ENCODE results near the gene APBA2. TPM values are rescaled to one million over a fixed set of nuclear protein-coding genes. Genes with fewer than 3 reads are reported as not detected.

Gene APBA2
- polyA plus RNA-seq, 3 donors: 0.97 to 2.9 (median 1.8) TPM

GRCh38 chr15:29121369-29121656, 235.5 kb downstream of the APBA2 start:
- 83 to 87% (median 84%) methylated on average over 7 of the region's 7 CpGs for WGBS, 3 donors
- H3K27ac ChIP-seq (ENCODE audit: low read depth, low read length): no peak overlapping the region

GRCh38 chr15:29121907-29122306, 236.1 kb downstream of the APBA2 start:
- 77 to 82% (median 79%) methylated on average over 9 of the region's 9 CpGs for WGBS, 3 donors
- H3K27ac ChIP-seq (ENCODE audit: low read depth, low read length): no peak overlapping the region

GRCh38 chr15:29122506-29122905, 236.7 kb downstream of the APBA2 start:
- WGBS, 3 donors: 72 to 86% (median 73%) methylated on average over 12 of the region's 12 CpGs

GRCh38 chr15:29123171-29123570, 237.4 kb downstream of the APBA2 start:
- H3K27ac ChIP-seq (ENCODE audit: low read depth, low read length): no peak overlapping the region
- WGBS, 3 donors: 89 to 92% (median 90%) methylated on average over 18 of the region's 18 CpGs

More at GRCh38 chr15:29122506-29122905, 236.7 kb downstream of the APBA2 start:
- no peak overlapping the region for H3K27ac ChIP-seq (ENCODE audit: low read depth, low read length)

GRCh38 chr15:29123991-29124390, 238.2 kb downstream of the APBA2 start:
- H3K27ac ChIP-seq (ENCODE audit: low read depth, low read length): no peak overlapping the region
- 91 to 97% (median 95%) methylated on average over 9 of the region's 9 CpGs for WGBS, 3 donors

GRCh38 chr15:29124581-29125381, 239.0 kb downstream of the APBA2 start:
- WGBS, 3 donors: 73 to 87% (median 83%) methylated on average over 21 to 22 of the region's 22 CpGs
- no peak overlapping the region for H3K27ac ChIP-seq (ENCODE audit: low read depth, low read length)

GRCh38 chr15:29125382-29126207, 239.8 kb downstream of the APBA2 start:
- H3K27ac ChIP-seq (ENCODE audit: low read depth, low read length): no peak overlapping the region
- 75 to 94% (median 90%) methylated on average over 19 of the region's 19 CpGs for WGBS, 3 donors

- no peak overlapping the region for H3K27ac ChIP-seq (ENCODE audit: low read depth, low read length)
- 84 to 87% (median 86%) methylated on average over 11 of the region's 11 CpGs for WGBS, 3 donors
These were observed 240.4 kb downstream of the APBA2 start for GRCh38 chr15:29126208-29126536.

- 63 to 77% (median 69%) methylated on average over 19 of the region's 19 CpGs for WGBS, 3 donors
- H3K27ac ChIP-seq (ENCODE audit: low read depth, low read length): no peak overlapping the region
These were observed 241.2 kb downstream of the APBA2 start for GRCh38 chr15:29126821-29127461.

- no peak overlapping the region for H3K27ac ChIP-seq (ENCODE audit: low read depth, low read length)
- WGBS, 3 donors: 73 to 84% (median 76%) methylated on average over 19 of the region's 19 CpGs
These were observed 242.0 kb downstream of the APBA2 start for GRCh38 chr15:29127506-29128430.

GRCh38 chr15:29128671-29129070, 242.9 kb downstream of the APBA2 start:
- H3K27ac ChIP-seq (ENCODE audit: low read depth, low read length): no peak overlapping the region
- WGBS, 3 donors: 93 to 94% (median 93%) methylated on average over 11 of the region's 11 CpGs

- no peak overlapping the region for H3K27ac ChIP-seq (ENCODE audit: low read depth, low read length)
- WGBS, 3 donors: 85 to 94% (median 89%) methylated on average over 10 of the region's 10 CpGs
These were observed 243.4 kb downstream of the APBA2 start for GRCh38 chr15:29129221-29129620.

GRCh38 chr15:29129926-29130325, 244.2 kb downstream of the APBA2 start:
- no peak overlapping the region for H3K27ac ChIP-seq (ENCODE audit: low read depth, low read length)
- WGBS, 3 donors: 67 to 89% (median 71%) methylated on average over 11 of the region's 11 CpGs

GRCh38 chr15:29130476-29130875, 244.7 kb downstream of the APBA2 start:
- WGBS, 3 donors: 35 to 82% (median 48%) methylated on average over 6 of the region's 6 CpGs
- no peak overlapping the region for H3K27ac ChIP-seq (ENCODE audit: low read depth, low read length)

GRCh38 chr15:29130951-29131839, 245.4 kb downstream of the APBA2 start:
- no peak overlapping the region for H3K27ac ChIP-seq (ENCODE audit: low read depth, low read length)
- 61 to 77% (median 64%) methylated on average over 19 of the region's 19 CpGs for WGBS, 3 donors

- WGBS, 3 donors: 49 to 70% (median 56%) methylated on average over 23 of the region's 23 CpGs
- no peak overlapping the region for H3K27ac ChIP-seq (ENCODE audit: low read depth, low read length)
These were observed 246.2 kb downstream of the APBA2 start for GRCh38 chr15:29131840-29132420.

- H3K27ac ChIP-seq (ENCODE audit: low read depth, low read length): no peak overlapping the region
- WGBS, 3 donors: 73 to 89% (median 82%) methylated on average over 11 to 14 of the region's 14 CpGs
These were observed 247.0 kb downstream of the APBA2 start for GRCh38 chr15:29132735-29133181.
